Thyroid gland (tissue), 4 donors: ENCODE results near the gene FGFBP1. TPM values are rescaled to one million over a fixed set of nuclear protein-coding genes. Genes with fewer than 3 reads are reported as not detected.

Experiments used
- DNase-seq, 2 donors: peaks; one replicate each; pipeline ENCODE4 v3.0.0-alpha.2; 2019
- H3K27ac ChIP-seq, 3 donors: fragments of 200-600 bp; sonication (generic); 1 replicate in 2 of 3; 2 replicates in 1 of 3; pipeline ENCODE4 v1.5.1; 2016 to 2019; ENCODE audit warnings: mild to moderate bottlenecking in 1 of 3, moderate library complexity in 1 of 3
- H3K27me3 ChIP-seq: fragments of 200-600 bp; sonication (generic); one replicate; pipeline ENCODE4 v1.5.1; 2019
- H3K36me3 ChIP-seq, 2 donors: fragments of 200-600 bp; sonication (generic); one replicate each; pipeline ENCODE4 v1.5.1; 2016 to 2019
- H3K4me1 ChIP-seq, 2 donors: fragments of 200-600 bp; sonication (generic); one replicate each; pipeline ENCODE4 v1.5.1; 2017 to 2019
- H3K4me3 ChIP-seq, 3 donors: fragments of 200-600 bp; sonication (generic); replicated peaks in 1 of 3; 1 replicate in 2 of 3; 2 replicates in 1 of 3; pipeline ENCODE4 v1.5.1; 2016; ENCODE audit warnings: mild to moderate bottlenecking in 1 of 3
- H3K9me3 ChIP-seq: fragments of 200-600 bp; sonication (generic); one replicate; pipeline ENCODE4 v1.5.1; 2017
- CTCF ChIP-seq, 6 experiments: fragments of 200-600 bp in 3 of 6; fragments of 450-650 bp in 3 of 6; sonication (generic) in 3 of 6; IDR thresholded peaks; one replicate each; pipeline ENCODE4 v1.5.1; 2016 to 2019; ENCODE audit warnings: antibody characterized with exemption in 6 of 6, mild to moderate bottlenecking in 2 of 6, inconsistent platforms in 1 of 6, moderate library complexity in 1 of 6
- POLR2A ChIP-seq, 2 donors: fragments of 450-650 bp; IDR thresholded peaks; one replicate each; pipeline ENCODE4 v1.6.1; 2017; ENCODE audit warnings: antibody characterized with exemption in 2 of 2, mild to moderate bottlenecking in 2 of 2, moderate library complexity in 1 of 2
- WGBS, 2 donors: methylation state at CpG; one replicate each; pipeline ENCODE4 v1.1.5; 2017; 5-methylcytosine and 5-hydroxymethylcytosine counted together
- intact Hi-C: fragments of 100-400 bp; cut with DNase I; formaldehyde crosslinking; loops from one replicate; pipeline ENCODE4 v1.15.1; 2023
- total RNA-seq, 4 donors: library from RNA; depleted of rRNA; stranded (reverse); fragments of >200 nt; gene quantifications; one replicate each; pipeline ENCODE4 v1.2.3, GENCODE V29; 2016

Gene FGFBP1
- total RNA-seq, 4 donors from 2014 or later, result 0.22 to 2.3 (median 0.44) TPM; not detected in 1

- no peaks in the 10 kb centered on the region for H3K4me1 ChIP-seq
- no peaks in the 10 kb centered on the region for H3K27me3 ChIP-seq
- no peaks in the 10 kb centered on the region for H3K9me3 ChIP-seq
- H3K4me3 ChIP-seq, result no peak overlapping the region
- TF ChIP-seq POLR2A (IDR thresholded peaks at IDR 0.05) (no peak), CTCF (IDR thresholded peaks at IDR 0.05) (no peak)
- H3K36me3 ChIP-seq, result no peaks in the 10 kb centered on the region
- no peak overlapping the region for H3K27ac ChIP-seq
- 78 to 85% methylated on average over 7 of the region's 7 CpGs for WGBS, 2 donors
- intact Hi-C loops, result no loop called here
- DNase-seq, result no peak
Measured at GRCh38 chr4:15976456-15977447, 38.2 kb upstream of the FGFBP1 start.

GRCh38 chr4:15971068-15971801 lies 32.7 kb upstream of the FGFBP1 start:
- Histone ChIP-seq H3K9me3 (no peaks in the 10 kb centered on the region), H3K27ac (no peak overlapping the region), H3K4me3 (no peak overlapping the region), H3K36me3 (no peaks in the 10 kb centered on the region), H3K27me3 (no peaks in the 10 kb centered on the region), H3K4me1 (no peaks in the 10 kb centered on the region)
- TF ChIP-seq CTCF (IDR thresholded peaks at IDR 0.05) (no peak), POLR2A (IDR thresholded peaks at IDR 0.05) (no peak)
- intact Hi-C loops, result no loop called here
- DNase-seq, result no peak
- WGBS, 2 donors, result 89% methylated on average over 9 of the region's 9 CpGs

DNA sequence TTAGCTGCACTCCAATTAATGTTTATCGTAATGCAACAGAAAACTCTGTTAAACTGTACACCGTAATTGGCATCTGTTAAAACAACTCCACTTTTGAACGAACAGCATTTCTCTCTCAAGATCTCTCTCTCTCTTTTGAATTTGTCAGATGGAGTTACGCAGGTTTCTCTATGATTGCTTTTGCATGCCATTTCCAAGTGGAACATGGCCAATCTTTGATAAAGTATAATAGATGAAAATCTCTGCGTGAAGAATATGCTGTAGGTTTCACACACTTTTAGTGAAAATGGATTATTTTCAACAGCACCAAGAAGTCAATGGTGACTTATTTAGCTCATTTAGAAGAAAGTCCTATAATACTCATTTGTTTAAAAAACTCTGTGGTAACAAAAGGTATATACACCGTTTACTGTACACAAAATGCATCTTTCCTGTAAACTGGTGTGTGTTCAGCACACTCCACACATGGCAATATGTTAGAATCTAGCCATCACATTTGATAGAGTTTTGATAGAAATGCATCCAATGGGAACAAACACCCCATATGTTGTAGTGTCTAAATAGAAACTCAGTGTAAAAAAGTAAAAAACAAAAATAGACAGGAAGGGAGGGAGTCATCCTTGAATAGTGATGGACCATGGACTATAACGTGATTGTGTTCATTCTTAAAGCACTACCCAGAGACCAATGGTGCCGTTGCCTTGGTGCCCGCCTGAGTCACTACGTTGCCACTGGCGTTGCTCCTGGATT lies 30.2 kb upstream of the FGFBP1 start:
- Histone ChIP-seq H3K27me3 (no peaks in the 10 kb centered on the region), H3K27ac (no peak overlapping the region), H3K36me3 (no peaks in the 10 kb centered on the region), H3K4me1 (no peaks in the 10 kb centered on the region), H3K9me3 (no peaks in the 10 kb centered on the region), H3K4me3 (no peak overlapping the region)
- TF ChIP-seq CTCF (IDR thresholded peaks at IDR 0.05) (no peak), POLR2A (IDR thresholded peaks at IDR 0.05) (no peak)
- WGBS, 2 donors, result 79 to 89% methylated on average over 10 to 11 of the region's 11 CpGs
- DNase-seq, result no peak
- intact Hi-C loops, result no loop called here

DNA sequence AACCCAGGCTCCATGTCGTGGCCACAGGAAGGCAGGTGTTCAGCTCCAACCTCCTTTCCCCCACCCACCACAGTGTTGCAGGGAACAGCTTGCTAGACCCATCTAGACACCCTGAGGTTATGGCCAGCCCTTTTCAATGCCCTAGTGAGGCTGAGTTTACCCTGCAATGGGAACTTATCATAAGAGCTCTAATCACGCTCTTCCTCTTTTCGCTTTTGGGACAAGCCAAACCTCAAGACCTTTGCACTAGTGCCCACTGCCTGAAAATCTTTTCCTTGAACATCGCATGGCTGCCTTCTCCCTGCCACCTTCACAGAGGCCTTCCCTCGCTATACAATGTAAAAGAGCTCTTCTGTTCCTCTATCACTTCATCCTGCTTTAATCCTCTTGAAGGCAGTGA lies 26.8 kb upstream of the FGFBP1 start:
- Histone ChIP-seq H3K4me3 (no peak overlapping the region), H3K27ac (no peak overlapping the region), H3K36me3 (no peaks in the 10 kb centered on the region), H3K27me3 (no peaks in the 10 kb centered on the region), H3K9me3 (no peaks in the 10 kb centered on the region), H3K4me1 (no peaks in the 10 kb centered on the region)
- intact Hi-C loops, result no loop called here
- 88 to 89% methylated on average over 5 of the region's 5 CpGs for WGBS, 2 donors
- no peak for TF ChIP-seq POLR2A (IDR thresholded peaks at IDR 0.05)
- TF ChIP-seq CTCF (IDR thresholded peaks at IDR 0.05), result no peak
- DNase-seq, result no peak
